Body of pancreas (tissue), 4 donors: ENCODE results near the gene KRT32.

Experiments used
- CTCF ChIP-seq, 7 experiments: fragments of 450-650 bp in 4 of 7; fragments of 200-600 bp in 3 of 7; sonication (generic) in 3 of 7; IDR thresholded peaks; one replicate each; pipeline ENCODE4 v1.5.1; 2016 to 2019; ENCODE audit warnings: antibody characterized with exemption in 7 of 7
- POLR2A ChIP-seq, 3 donors: fragments of 450-650 bp; IDR thresholded peaks; one replicate each; pipeline ENCODE4 v1.6.1; 2016; ENCODE audit warnings: antibody characterized with exemption in 3 of 3, mild to moderate bottlenecking in 2 of 3

GRCh38 chr17:41415411-41415810, 51.8 kb downstream of the KRT32 start:
- TF ChIP-seq CTCF (IDR thresholded peaks at IDR 0.05) (no peak), POLR2A (IDR thresholded peaks at IDR 0.05) (no peak)
